Upper lobe of left lung (tissue), 4 donors: ENCODE data around the gene TLK1.

Experiments used
- EP300 ChIP-seq, 4 donors: sonication (generic); formaldehyde crosslinking; IDR thresholded peaks; one replicate each; pipeline ENCODE4 v1.5.1; 2017; ENCODE audit warnings: antibody characterized with exemption in 4 of 4, control low read depth in 2 of 4
- POLR2A ChIP-seq, 4 donors: fragments of 450-650 bp; IDR thresholded peaks; one replicate each; pipeline ENCODE4 v1.5.1; 2016 to 2017; ENCODE audit warnings: antibody characterized with exemption in 4 of 4, mild to moderate bottlenecking in 2 of 4
- POLR2AphosphoS5 ChIP-seq, 2 donors: sonication (generic); formaldehyde crosslinking; IDR thresholded peaks; one replicate each; pipeline ENCODE4 v1.5.1; 2017; ENCODE audit warnings: antibody characterized with exemption in 2 of 2
- TF ChIP-seq, protein P1 (sequence below), 6 experiments: fragments of 450-650 bp in 4 of 6; fragments of 200-600 bp in 2 of 6; sonication (generic) in 2 of 6; IDR thresholded peaks; one replicate each; pipeline ENCODE4 v1.5.1; 2016 to 2019; ENCODE audit warnings: antibody characterized with exemption in 6 of 6

- TF ChIP-seq EP300 (IDR thresholded peaks at IDR 0.05), result no peak
- TF ChIP-seq, protein P1, sequence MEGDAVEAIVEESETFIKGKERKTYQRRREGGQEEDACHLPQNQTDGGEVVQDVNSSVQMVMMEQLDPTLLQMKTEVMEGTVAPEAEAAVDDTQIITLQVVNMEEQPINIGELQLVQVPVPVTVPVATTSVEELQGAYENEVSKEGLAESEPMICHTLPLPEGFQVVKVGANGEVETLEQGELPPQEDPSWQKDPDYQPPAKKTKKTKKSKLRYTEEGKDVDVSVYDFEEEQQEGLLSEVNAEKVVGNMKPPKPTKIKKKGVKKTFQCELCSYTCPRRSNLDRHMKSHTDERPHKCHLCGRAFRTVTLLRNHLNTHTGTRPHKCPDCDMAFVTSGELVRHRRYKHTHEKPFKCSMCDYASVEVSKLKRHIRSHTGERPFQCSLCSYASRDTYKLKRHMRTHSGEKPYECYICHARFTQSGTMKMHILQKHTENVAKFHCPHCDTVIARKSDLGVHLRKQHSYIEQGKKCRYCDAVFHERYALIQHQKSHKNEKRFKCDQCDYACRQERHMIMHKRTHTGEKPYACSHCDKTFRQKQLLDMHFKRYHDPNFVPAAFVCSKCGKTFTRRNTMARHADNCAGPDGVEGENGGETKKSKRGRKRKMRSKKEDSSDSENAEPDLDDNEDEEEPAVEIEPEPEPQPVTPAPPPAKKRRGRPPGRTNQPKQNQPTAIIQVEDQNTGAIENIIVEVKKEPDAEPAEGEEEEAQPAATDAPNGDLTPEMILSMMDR (IDR thresholded peaks at IDR 0.05), result no peak
- TF ChIP-seq POLR2AphosphoS5 (IDR thresholded peaks at IDR 0.05), result no peak
- no peak for TF ChIP-seq POLR2A (IDR thresholded peaks at IDR 0.05)
These were observed 111.0 kb downstream of the TLK1 start for GRCh38 chr2:171049691-171050090.
